Muscle layer of duodenum (tissue), 2 donors: Measurements from ENCODE around the gene LPAR1.
A peak's percentile ranks its signal among the peaks of the same experiment; 100 is the strongest.

Experiments used
- H3K27ac ChIP-seq: one replicate; pipeline ENCODE4 v1.7.0; 2013; ENCODE audit warnings: mild to moderate bottlenecking, low read length
- H3K27me3 ChIP-seq: one replicate; pipeline ENCODE4 v1.7.0; 2013; ENCODE audit warnings: low read depth, mild to moderate bottlenecking, control low read depth, low read length
- H3K36me3 ChIP-seq, 2 donors: one replicate each; pipeline ENCODE4 v1.7.0; 2013; ENCODE audit warnings: low read length in 2 of 2, control low read depth in 1 of 2, mild to moderate bottlenecking in 1 of 2; ENCODE audit not compliant: insufficient read depth in 2 of 2, control insufficient read depth in 1 of 2
- H3K4me1 ChIP-seq, 2 donors: one replicate each; pipeline ENCODE4 v1.7.0; 2013; ENCODE audit warnings: low read length in 2 of 2, mild to moderate bottlenecking in 2 of 2, control low read depth in 1 of 2, moderate library complexity in 1 of 2; ENCODE audit not compliant: insufficient read depth in 2 of 2, control insufficient read depth in 1 of 2
- H3K4me3 ChIP-seq, 2 donors: one replicate each; pipeline ENCODE4 v1.7.0; 2013; ENCODE audit warnings: low read length in 2 of 2, low read depth in 1 of 2, mild to moderate bottlenecking in 1 of 2
- H3K9me3 ChIP-seq, 2 donors: one replicate each; pipeline ENCODE4 v1.7.0; 2013; ENCODE audit warnings: low read length in 2 of 2, control low read depth in 1 of 2, mild to moderate bottlenecking in 1 of 2; ENCODE audit not compliant: control insufficient read depth in 1 of 2
- donor health status: healthy.

The LPAR1 gene

GRCh38 chr9:110950041-110950645 lies 88.1 kb downstream of the LPAR1 start:
- H3K4me1 ChIP-seq: no peaks in the 10 kb centered on the region
- no peak overlapping the region for H3K27ac ChIP-seq
- H3K4me3 ChIP-seq: no peak overlapping the region
- no peaks in the 10 kb centered on the region for H3K36me3 ChIP-seq
- H3K9me3 ChIP-seq: no peaks in the 10 kb centered on the region
- H3K27me3 ChIP-seq: no peaks in the 10 kb centered on the region

GRCh38 chr9:110949081-110949480 lies 89.2 kb downstream of the LPAR1 start:
- Histone ChIP-seq H3K4me3 (no peak overlapping the region), H3K9me3 (no peaks in the 10 kb centered on the region), H3K27ac (no peak overlapping the region), H3K27me3 (no peaks in the 10 kb centered on the region), H3K4me1 (no peaks in the 10 kb centered on the region), H3K36me3 (no peaks in the 10 kb centered on the region)

GRCh38 chr9:110947491-110948044 lies 90.7 kb downstream of the LPAR1 start:
- H3K9me3 ChIP-seq: no peaks in the 10 kb centered on the region
- no peaks in the 10 kb centered on the region for H3K36me3 ChIP-seq
- H3K27ac ChIP-seq: no peak overlapping the region
- H3K4me3 ChIP-seq: no peak overlapping the region
- H3K27me3 ChIP-seq: no peaks in the 10 kb centered on the region
- H3K4me1 ChIP-seq: no peaks in the 10 kb centered on the region

- Histone ChIP-seq H3K27ac (no peak overlapping the region), H3K27me3 (no peaks in the 10 kb centered on the region), H3K36me3 (peaks cover 4 to 10% of the 10 kb centered on the region in 2 donors), H3K4me3 (no peak overlapping the region), H3K4me1 (no peaks in the 10 kb centered on the region), H3K9me3 (no peaks in the 10 kb centered on the region)
Measured at GRCh38 chr9:110942522-110942921, 95.7 kb downstream of the LPAR1 start.

GRCh38 chr9:110940951-110941557 lies 97.2 kb downstream of the LPAR1 start:
- Histone ChIP-seq H3K4me3 (no peak overlapping the region), H3K27ac (no peak overlapping the region), H3K27me3 (no peaks in the 10 kb centered on the region), H3K4me1 (no peaks in the 10 kb centered on the region), H3K9me3 (no peaks in the 10 kb centered on the region), H3K36me3 (peaks cover 4 to 10% of the 10 kb centered on the region in 2 donors)

GRCh38 chr9:110939573-110939972 lies 98.7 kb downstream of the LPAR1 start:
- H3K4me1 ChIP-seq: no peaks in the 10 kb centered on the region
- no peaks in the 10 kb centered on the region for H3K27me3 ChIP-seq
- H3K9me3 ChIP-seq: no peaks in the 10 kb centered on the region
- no peak overlapping the region for H3K4me3 ChIP-seq
- no peak overlapping the region for H3K27ac ChIP-seq
- peaks cover 4 to 10% of the 10 kb centered on the region in 2 donors for H3K36me3 ChIP-seq

- Histone ChIP-seq H3K36me3 (peaks cover 4 to 10% of the 10 kb centered on the region in 2 donors), H3K4me3 (no peak overlapping the region), H3K4me1 (no peaks in the 10 kb centered on the region), H3K27me3 (no peaks in the 10 kb centered on the region), H3K9me3 (no peaks in the 10 kb centered on the region), H3K27ac (no peak overlapping the region)
Measured at GRCh38 chr9:110939047-110939446, 99.2 kb downstream of the LPAR1 start.

GRCh38 chr9:110938242-110938641 lies 100.0 kb downstream of the LPAR1 start:
- H3K36me3 ChIP-seq: peaks cover 4 to 10% of the 10 kb centered on the region in 2 donors
- no peak overlapping the region for H3K27ac ChIP-seq
- no peaks in the 10 kb centered on the region for H3K4me1 ChIP-seq
- H3K27me3 ChIP-seq: no peaks in the 10 kb centered on the region
- no peak overlapping the region for H3K4me3 ChIP-seq
- no peaks in the 10 kb centered on the region for H3K9me3 ChIP-seq

- peaks cover 0 to 3% of the 10 kb centered on the region in 2 donors for H3K9me3 ChIP-seq
- no peaks in the 10 kb centered on the region for H3K4me1 ChIP-seq
- H3K36me3 ChIP-seq: peaks cover 4 to 9% of the 10 kb centered on the region in 2 donors
- H3K27me3 ChIP-seq: no peaks in the 10 kb centered on the region
- peak overlapping the region; percentile 56 for H3K27ac ChIP-seq
- no peak overlapping the region for H3K4me3 ChIP-seq
Measured at GRCh38 chr9:110936719-110937452, 101.4 kb downstream of the LPAR1 start.

GRCh38 chr9:110936237-110936636 lies 102.0 kb downstream of the LPAR1 start:
- Histone ChIP-seq H3K36me3 (peaks cover 0 to 3% of the 10 kb centered on the region in 2 donors), H3K27me3 (no peaks in the 10 kb centered on the region), H3K4me1 (no peaks in the 10 kb centered on the region), H3K9me3 (peaks cover 0 to 4% of the 10 kb centered on the region in 2 donors), H3K4me3 (no peak overlapping the region), H3K27ac (peak overlapping the region; percentile 56)

- H3K36me3 ChIP-seq: no peaks in the 10 kb centered on the region
- no peaks in the 10 kb centered on the region for H3K27me3 ChIP-seq
- peak overlapping the region; percentile 56 for H3K27ac ChIP-seq
- H3K4me3 ChIP-seq: no peak overlapping the region
- no peaks in the 10 kb centered on the region for H3K4me1 ChIP-seq
- H3K9me3 ChIP-seq: peaks cover 0 to 4% of the 10 kb centered on the region in 2 donors
Measured at GRCh38 chr9:110935829-110936228, 102.4 kb downstream of the LPAR1 start.
